Lower leg skin (tissue), 4 donors: ENCODE results near the gene RALGAPA2. TPM values are rescaled to one million over a fixed set of nuclear protein-coding genes. Genes with fewer than 3 reads are reported as not detected.

Source experiments
- DNase-seq, 2 donors: peaks; one replicate each; pipeline ENCODE4 v3.0.0-alpha.2; 2019; ENCODE audit warnings: low spot score in 2 of 2
- H3K4me3 ChIP-seq: fragments of 200-600 bp; sonication (generic); 2 replicates; pipeline ENCODE4 v1.5.1; 2017; ENCODE audit warnings: mild to moderate bottlenecking, low read depth; ENCODE audit not compliant: poor library complexity, severe bottlenecking
- POLR2A ChIP-seq, 2 donors: fragments of 450-650 bp; IDR thresholded peaks; one replicate each; pipeline ENCODE4 v1.6.1; 2016 to 2017; ENCODE audit warnings: antibody characterized with exemption in 2 of 2, mild to moderate bottlenecking in 1 of 2, moderate library complexity in 1 of 2
- WGBS, 2 donors: methylation state at CpG; one replicate each; pipeline ENCODE4 v1.1.5; 2018; 5-methylcytosine and 5-hydroxymethylcytosine counted together
- intact Hi-C: fragments of 100-400 bp; cut with DNase I; formaldehyde crosslinking; loops from one replicate; pipeline ENCODE4 v1.15.0; 2023; ENCODE audit warnings: low total_unique reads
- total RNA-seq, 4 donors: library from RNA; depleted of rRNA; stranded (reverse); fragments of >200 nt; gene quantifications; one replicate each; pipeline ENCODE4 v1.1.0, GENCODE V29; 2016
- TF ChIP-seq, protein P1 (sequence below), 3 donors: fragments of 450-650 bp; IDR thresholded peaks; one replicate each; pipeline ENCODE4 v1.5.1; 2016; ENCODE audit warnings: antibody characterized with exemption in 3 of 3, mild to moderate bottlenecking in 3 of 3, moderate library complexity in 2 of 3

RALGAPA2 gene
- total RNA-seq, 4 donors from 2014 or later: 56.1 to 78.8 (median 60.8) TPM

DNA sequence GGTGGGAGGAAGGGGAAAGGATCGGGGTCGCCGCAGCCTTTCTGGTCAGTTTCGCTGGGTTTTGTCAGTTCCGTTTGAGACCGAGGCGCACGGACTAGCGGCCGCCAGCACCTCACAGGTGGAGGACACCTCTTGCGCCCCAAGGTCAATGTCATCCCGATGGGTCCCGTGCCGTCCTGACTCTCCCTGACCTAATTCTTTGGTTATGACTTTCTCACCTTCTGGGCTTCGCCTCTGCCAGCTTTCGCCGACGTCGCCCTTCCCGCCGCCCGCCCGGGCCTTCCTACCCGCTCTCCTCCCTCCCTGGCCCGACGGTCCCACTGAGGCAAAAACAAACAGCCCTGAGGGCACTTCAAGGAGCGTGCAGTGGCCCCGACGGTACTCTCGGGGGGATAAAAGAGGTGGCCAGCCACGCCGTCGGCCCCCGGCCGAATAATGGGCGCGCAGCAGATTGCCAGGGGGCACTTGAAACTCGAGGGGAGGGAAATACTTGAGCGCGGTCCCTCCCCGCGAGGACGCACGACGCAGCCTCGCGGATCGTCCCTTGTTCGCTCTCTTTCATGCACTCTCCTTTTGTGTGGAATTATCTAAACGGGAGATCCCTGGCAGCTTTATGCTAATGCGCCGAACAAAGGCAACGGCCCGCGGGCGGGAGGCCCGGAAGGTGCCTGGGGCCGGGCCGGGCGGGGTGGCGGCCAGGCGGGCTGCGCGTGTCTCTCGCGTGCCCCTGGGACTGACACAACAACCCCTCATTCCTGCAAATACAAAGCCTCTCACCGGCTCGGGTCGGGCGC, 348.4 kb downstream of the RALGAPA2 start:
- WGBS, 2 donors: 2 to 3% methylated on average over 45 to 69 of the region's 70 CpGs
- intact Hi-C loops: loop anchor here (10.0 kb wide), 1 partner anchor 211 kb away; no protein-coding TSS in a partner anchor
- DNase-seq: no peak

DNA sequence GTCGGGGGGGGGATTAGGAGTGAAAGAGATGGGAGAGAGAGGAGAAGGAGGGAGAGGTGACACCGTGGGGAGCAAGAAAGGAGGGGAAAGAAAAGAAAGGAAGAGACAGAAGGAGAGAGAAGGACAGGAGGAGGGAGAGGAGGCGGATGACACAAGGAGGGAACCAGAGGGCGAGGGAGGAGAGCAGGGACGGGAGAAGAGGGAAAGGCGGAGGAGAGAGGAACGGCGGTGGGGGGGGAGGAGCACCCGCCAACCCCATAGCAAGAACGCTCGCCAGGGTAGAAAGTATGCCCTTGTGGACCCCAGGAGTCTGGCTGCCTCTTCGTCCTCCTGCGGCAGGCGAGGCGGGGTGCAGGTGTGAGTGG, 349.0 kb downstream of the RALGAPA2 start:
- 4 to 10% methylated on average over 15 of the region's 15 CpGs for WGBS, 2 donors
- no peak for DNase-seq
- intact Hi-C loops: loop anchor here (10.0 kb wide), 1 partner anchor 211 kb away; no protein-coding TSS in a partner anchor
- TF ChIP-seq, protein P1, sequence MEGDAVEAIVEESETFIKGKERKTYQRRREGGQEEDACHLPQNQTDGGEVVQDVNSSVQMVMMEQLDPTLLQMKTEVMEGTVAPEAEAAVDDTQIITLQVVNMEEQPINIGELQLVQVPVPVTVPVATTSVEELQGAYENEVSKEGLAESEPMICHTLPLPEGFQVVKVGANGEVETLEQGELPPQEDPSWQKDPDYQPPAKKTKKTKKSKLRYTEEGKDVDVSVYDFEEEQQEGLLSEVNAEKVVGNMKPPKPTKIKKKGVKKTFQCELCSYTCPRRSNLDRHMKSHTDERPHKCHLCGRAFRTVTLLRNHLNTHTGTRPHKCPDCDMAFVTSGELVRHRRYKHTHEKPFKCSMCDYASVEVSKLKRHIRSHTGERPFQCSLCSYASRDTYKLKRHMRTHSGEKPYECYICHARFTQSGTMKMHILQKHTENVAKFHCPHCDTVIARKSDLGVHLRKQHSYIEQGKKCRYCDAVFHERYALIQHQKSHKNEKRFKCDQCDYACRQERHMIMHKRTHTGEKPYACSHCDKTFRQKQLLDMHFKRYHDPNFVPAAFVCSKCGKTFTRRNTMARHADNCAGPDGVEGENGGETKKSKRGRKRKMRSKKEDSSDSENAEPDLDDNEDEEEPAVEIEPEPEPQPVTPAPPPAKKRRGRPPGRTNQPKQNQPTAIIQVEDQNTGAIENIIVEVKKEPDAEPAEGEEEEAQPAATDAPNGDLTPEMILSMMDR (IDR thresholded peaks at IDR 0.05): no peak
- no peak for TF ChIP-seq POLR2A (IDR thresholded peaks at IDR 0.05)
- H3K4me3 ChIP-seq: no peak overlapping the region

More for the DNA sequence above, 348.4 kb downstream of the RALGAPA2 start:
- no peak overlapping the region for H3K4me3 ChIP-seq
- TF ChIP-seq POLR2A (IDR thresholded peaks at IDR 0.05): no peak
- TF ChIP-seq, protein P1 (IDR thresholded peaks at IDR 0.05): no peak

- intact Hi-C loops: loop anchor here (10.0 kb wide), 1 partner anchor 212 kb away; no protein-coding TSS in a partner anchor
- WGBS, 2 donors: 1 to 9% methylated on average over 17 of the region's 17 CpGs
- TF ChIP-seq, protein P1 (IDR thresholded peaks at IDR 0.05): no peak
- TF ChIP-seq POLR2A (IDR thresholded peaks at IDR 0.05): no peak
- H3K4me3 ChIP-seq: no peak overlapping the region
- DNase-seq: no peak
These were observed 349.5 kb downstream of the RALGAPA2 start for GRCh38 chr20:20362774-20363433.

DNA sequence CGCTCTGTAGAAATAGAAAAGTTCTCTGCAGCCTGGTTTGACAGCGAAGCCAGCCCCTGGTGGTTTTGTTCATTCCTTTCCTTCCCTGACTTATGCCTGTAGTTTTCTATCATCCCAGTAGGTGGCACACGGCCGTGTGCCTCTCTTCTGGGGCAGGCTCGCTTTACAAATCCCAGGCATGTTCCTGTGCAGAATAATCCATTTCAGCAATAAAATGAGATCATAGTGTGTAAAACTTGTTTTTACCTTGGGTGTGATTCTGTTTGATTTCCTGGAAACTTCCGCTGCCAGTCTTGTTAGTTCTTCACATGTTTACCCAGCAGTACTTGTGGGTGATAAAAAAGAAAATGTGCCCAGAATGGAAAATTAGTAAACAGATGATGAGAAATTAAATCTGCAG, 352.0 kb downstream of the RALGAPA2 start:
- TF ChIP-seq, protein P1 (IDR thresholded peaks at IDR 0.05): no peak
- H3K4me3 ChIP-seq: no peak overlapping the region
- intact Hi-C loops: loop anchor here (10.0 kb wide), 1 partner anchor 214 kb away; no protein-coding TSS in a partner anchor
- WGBS, 2 donors: 2% methylated on average over 6 of the region's 6 CpGs
- DNase-seq: no peak

- WGBS, 2 donors: 76 to 84% methylated on average over 6 of the region's 6 CpGs
- intact Hi-C loops: loop anchor here (10.0 kb wide), 1 partner anchor 215 kb away; no protein-coding TSS in a partner anchor
These were observed 352.8 kb downstream of the RALGAPA2 start for GRCh38 chr20:20359628-20360027.

More at GRCh38 chr20:20359628-20360027, 352.8 kb downstream of the RALGAPA2 start:
- no peak overlapping the region for H3K4me3 ChIP-seq
- TF ChIP-seq, protein P1 (IDR thresholded peaks at IDR 0.05): no peak
- no peak for TF ChIP-seq POLR2A (IDR thresholded peaks at IDR 0.05)
- DNase-seq: peak in 1 of 2 donors; percentile 15
